BJ (cell line): ENCODE measurements around the gene GUCY2C. TPM values are rescaled to one million over a fixed set of nuclear protein-coding genes. Genes with fewer than 3 reads are reported as not detected.

Experiments used
- CTCF ChIA-PET: fragments of 350-600 bp; formaldehyde crosslinking; extraction: SDS; loops from one replicate; lab custom pipeline; 2021; ENCODE audit warnings: antibody characterized with exemption, inconsistent platforms; lab: Yijun Ruan, JAX
- POLR2A ChIA-PET: fragments of 300-600 bp; sonication (Branson Sonifier 250); formaldehyde crosslinking; extraction: SDS; loops from one replicate; lab custom pipeline; 2021; ENCODE audit warnings: antibody characterized with exemption; lab: Charles Lee
- DNase-seq: peaks from one replicate; pipeline ENCODE4 v3.0.0-alpha.2; 2011; ENCODE audit warnings: low read depth
- H3K27me3 ChIP-seq: 2 replicates; pipeline ENCODE4 v1.6.0; 2011; ENCODE audit warnings: low read length; ENCODE audit not compliant: control insufficient read depth, insufficient read depth
- H3K36me3 ChIP-seq: 2 replicates; pipeline ENCODE4 v1.5.1; 2011; ENCODE audit warnings: low read length; ENCODE audit not compliant: control insufficient read depth, insufficient read depth
- H3K4me3 ChIP-seq: 2 replicates; pipeline ENCODE4 v1.5.1; 2011; ENCODE audit warnings: low read depth, mild to moderate bottlenecking, control low read depth, low read length
- polyA plus RNA-seq: library from polyadenylated mRNA; depleted of rRNA; stranded (reverse); fragments of >200 nt; gene quantifications from 2 replicates; pipeline ENCODE4 v1.2.3, GENCODE V29; 2011
- TF ChIP-seq, protein P1 (sequence below): IDR thresholded peaks from 2 replicates; pipeline ENCODE4 v1.5.1; 2011; ENCODE audit warnings: low read depth, mild to moderate bottlenecking, control low read depth, inconsistent platforms, low read length, moderate library complexity; ENCODE audit not compliant: insufficient read depth

GUCY2C gene
- polyA plus RNA-seq, 1 experiment: not detected

DNA sequence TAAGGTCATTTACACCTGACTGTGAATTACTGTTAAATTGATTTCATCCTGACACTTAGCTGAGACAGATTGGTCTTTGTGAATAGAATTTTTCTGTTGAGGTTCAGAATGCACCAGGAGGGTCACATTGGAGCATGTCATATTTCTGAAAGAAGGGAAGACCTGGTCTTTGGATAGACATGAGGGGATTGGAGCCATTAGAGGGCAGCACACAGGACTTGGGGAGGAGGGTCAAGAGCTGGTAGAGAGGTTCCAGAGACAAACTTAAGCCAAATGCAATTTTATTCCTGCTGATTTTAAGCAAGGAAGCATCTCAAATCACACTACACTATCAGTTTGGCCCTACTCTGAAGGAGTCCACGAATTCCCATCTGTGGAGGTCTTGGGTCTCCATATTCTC is 41.1 kb downstream of the GUCY2C start:
- H3K27me3 ChIP-seq: no peaks in the 10 kb centered on the region
- TF ChIP-seq, protein P1, sequence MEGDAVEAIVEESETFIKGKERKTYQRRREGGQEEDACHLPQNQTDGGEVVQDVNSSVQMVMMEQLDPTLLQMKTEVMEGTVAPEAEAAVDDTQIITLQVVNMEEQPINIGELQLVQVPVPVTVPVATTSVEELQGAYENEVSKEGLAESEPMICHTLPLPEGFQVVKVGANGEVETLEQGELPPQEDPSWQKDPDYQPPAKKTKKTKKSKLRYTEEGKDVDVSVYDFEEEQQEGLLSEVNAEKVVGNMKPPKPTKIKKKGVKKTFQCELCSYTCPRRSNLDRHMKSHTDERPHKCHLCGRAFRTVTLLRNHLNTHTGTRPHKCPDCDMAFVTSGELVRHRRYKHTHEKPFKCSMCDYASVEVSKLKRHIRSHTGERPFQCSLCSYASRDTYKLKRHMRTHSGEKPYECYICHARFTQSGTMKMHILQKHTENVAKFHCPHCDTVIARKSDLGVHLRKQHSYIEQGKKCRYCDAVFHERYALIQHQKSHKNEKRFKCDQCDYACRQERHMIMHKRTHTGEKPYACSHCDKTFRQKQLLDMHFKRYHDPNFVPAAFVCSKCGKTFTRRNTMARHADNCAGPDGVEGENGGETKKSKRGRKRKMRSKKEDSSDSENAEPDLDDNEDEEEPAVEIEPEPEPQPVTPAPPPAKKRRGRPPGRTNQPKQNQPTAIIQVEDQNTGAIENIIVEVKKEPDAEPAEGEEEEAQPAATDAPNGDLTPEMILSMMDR: no peak
- H3K36me3 ChIP-seq: no peaks in the 10 kb centered on the region
- no peak for DNase-seq
- CTCF ChIA-PET: no interaction called here
- POLR2A ChIA-PET: no interaction called here
- no peak overlapping the region for H3K4me3 ChIP-seq

DNA sequence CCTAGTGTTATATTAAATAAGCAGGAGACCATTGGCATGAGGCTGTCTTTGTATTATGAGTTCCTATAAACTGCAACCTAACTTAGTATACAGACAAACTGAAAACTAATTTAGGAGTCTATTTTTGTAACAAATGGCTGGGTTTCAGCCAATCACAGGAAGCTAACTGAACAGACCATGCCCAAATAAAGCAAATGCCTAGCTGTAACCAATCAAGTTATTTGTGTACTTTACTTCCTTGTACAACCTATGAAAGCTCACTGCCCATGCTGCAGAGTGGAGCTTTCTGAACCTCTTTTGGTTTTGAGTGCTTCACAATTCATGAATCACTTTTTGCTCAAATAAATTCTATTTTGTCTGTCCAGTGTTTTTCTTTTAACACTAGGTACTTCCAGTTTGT is 41.6 kb downstream of the GUCY2C start:
- DNase-seq: no peak
- CTCF ChIA-PET: no interaction called here
- H3K27me3 ChIP-seq: no peaks in the 10 kb centered on the region
- POLR2A ChIA-PET: no interaction called here
- no peak overlapping the region for H3K4me3 ChIP-seq
- TF ChIP-seq, protein P1: no peak
- H3K36me3 ChIP-seq: no peaks in the 10 kb centered on the region

DNA sequence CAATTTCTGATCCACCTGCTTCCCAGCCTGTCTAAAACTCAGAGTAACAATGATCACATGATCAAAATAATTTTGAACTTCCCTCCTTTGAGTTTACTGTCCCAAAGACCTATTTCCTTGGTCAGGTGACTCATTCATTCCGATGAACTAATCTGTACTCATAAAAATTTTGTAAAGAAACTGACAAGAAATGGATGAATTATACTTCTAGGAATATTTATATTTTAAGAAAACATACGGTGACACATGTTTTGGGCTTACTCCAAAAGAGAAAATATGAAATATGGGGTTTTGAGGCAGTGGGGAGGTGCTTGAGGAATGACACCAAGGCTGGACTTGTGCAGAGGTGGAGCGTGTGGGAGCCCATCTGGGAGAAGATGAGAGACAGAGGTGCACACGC is 42.0 kb downstream of the GUCY2C start:
- Histone ChIP-seq H3K4me3 (no peak overlapping the region), H3K36me3 (no peaks in the 10 kb centered on the region), H3K27me3 (no peaks in the 10 kb centered on the region)
- ChIA-PET CTCF (no interaction called here), POLR2A (no interaction called here)
- no peak for DNase-seq
- TF ChIP-seq, protein P1: no peak

DNA sequence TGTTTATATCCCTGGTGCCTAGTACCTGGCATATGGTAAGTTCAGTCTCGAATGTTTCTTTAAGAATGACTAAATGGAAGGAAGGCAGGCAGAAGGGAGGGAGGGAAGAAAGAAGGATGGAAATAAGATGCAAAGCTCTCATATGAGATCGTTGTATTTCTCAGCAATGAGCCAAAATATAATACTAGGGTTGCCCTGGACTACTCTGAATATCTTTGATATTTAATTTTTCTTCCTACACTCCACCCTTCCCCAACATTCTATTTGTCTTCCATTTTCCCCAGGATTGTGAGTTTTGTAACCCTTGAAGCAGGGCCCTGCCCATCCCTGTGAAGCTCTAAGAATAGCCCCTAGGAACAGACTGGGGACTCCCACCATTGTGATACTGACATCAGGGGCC is 43.9 kb downstream of the GUCY2C start:
- ChIA-PET POLR2A (no interaction called here), CTCF (no interaction called here)
- no peaks in the 10 kb centered on the region for H3K36me3 ChIP-seq
- TF ChIP-seq, protein P1: no peak
- no peaks in the 10 kb centered on the region for H3K27me3 ChIP-seq
- no peak overlapping the region for H3K4me3 ChIP-seq
- no peak for DNase-seq

DNA sequence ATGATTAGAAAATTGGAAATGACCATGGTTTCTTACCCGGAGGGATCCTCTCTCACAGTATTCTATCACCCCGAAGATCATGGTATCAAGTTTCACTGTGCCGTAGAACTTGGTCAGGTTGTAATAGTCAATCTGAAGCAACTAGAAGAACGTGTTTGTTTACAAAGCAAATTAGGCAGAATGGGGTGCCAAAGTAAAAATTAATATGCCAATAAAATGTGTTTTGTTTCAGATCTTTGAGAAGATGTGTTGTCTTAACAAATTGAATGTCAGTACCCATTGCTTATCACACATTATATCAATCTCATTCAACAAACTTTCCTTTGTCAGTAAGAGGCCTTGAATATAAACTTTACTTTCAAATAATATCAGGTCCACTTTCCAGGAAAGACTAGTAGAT is 45.0 kb downstream of the GUCY2C start:
- Histone ChIP-seq H3K36me3 (no peaks in the 10 kb centered on the region), H3K27me3 (no peaks in the 10 kb centered on the region), H3K4me3 (no peak overlapping the region)
- DNase-seq: no peak
- TF ChIP-seq, protein P1: no peak
- POLR2A ChIA-PET: no interaction called here
- CTCF ChIA-PET: no interaction called here
